Immature natural killer cell (primary cell): Measurements from ENCODE around the gene PIANP. TPM values are rescaled to one million over a fixed set of nuclear protein-coding genes. Genes with fewer than 3 reads are reported as not detected.
A peak's percentile ranks its signal among the peaks of the same experiment; 100 is the strongest.

Source experiments
- DNase-seq, 3 donors: peaks; one replicate each; pipeline ENCODE4 v3.0.0; 2022; ENCODE audit warnings: mixed read lengths in 1 of 3
- H3K27ac Mint-ChIP-seq, 6 donors: one replicate each; pipeline ENCODE4 v1.8.0; 2020; ENCODE audit warnings: mixed read lengths in 6 of 6, mild to moderate bottlenecking in 5 of 6, inconsistent platforms in 4 of 6, moderate library complexity in 3 of 6
- H3K27me3 Mint-ChIP-seq, 3 donors: one replicate each; pipeline ENCODE4 v1.8.0; 2020 to 2021; ENCODE audit warnings: low read depth in 3 of 3, mild to moderate bottlenecking in 3 of 3, mixed read lengths in 3 of 3, moderate library complexity in 3 of 3, inconsistent platforms in 1 of 3
- H3K36me3 Mint-ChIP-seq, 3 donors: one replicate each; pipeline ENCODE4 v1.8.0; 2020; ENCODE audit warnings: mixed read lengths in 3 of 3, inconsistent platforms in 2 of 3, mild to moderate bottlenecking in 2 of 3
- H3K4me1 Mint-ChIP-seq, 2 donors: one replicate each; pipeline ENCODE4 v1.8.0; 2020; ENCODE audit warnings: inconsistent platforms in 2 of 2, mild to moderate bottlenecking in 2 of 2, mixed read lengths in 2 of 2, moderate library complexity in 1 of 2
- H3K4me3 Mint-ChIP-seq, 5 donors: one replicate each; pipeline ENCODE4 v1.8.0; 2020; ENCODE audit warnings: mild to moderate bottlenecking in 5 of 5, mixed read lengths in 5 of 5, inconsistent platforms in 3 of 5, moderate library complexity in 3 of 5
- H3K9me3 Mint-ChIP-seq, 6 donors: one replicate each; pipeline ENCODE4 v1.8.0; 2020; ENCODE audit warnings: mild to moderate bottlenecking in 6 of 6, mixed read lengths in 6 of 6, inconsistent platforms in 4 of 6, moderate library complexity in 3 of 6
- polyA plus RNA-seq, 3 donors: library from polyadenylated mRNA; unstranded; fragments of 300-500 nt; fragmentation: Illumina TruSeq; gene quantifications; one replicate each; pipeline ENCODE4 v1.2.3, GENCODE V29; 2021

PIANP gene
- polyA plus RNA-seq, 3 donors from 2014 or later = not detected

- DNase-seq = no peak
- Mint-ChIP-seq H3K27me3 (peaks cover 27 to 35% (median 30%) of the 10 kb centered on the region in 3 donors), H3K9me3 (no peaks in the 10 kb centered on the region), H3K4me1 (peaks cover 8 to 14% of the 10 kb centered on the region in 2 donors), H3K27ac (no peak overlapping the region), H3K4me3 (peak overlapping the region in 3 of 5 donors; percentile 29 to 52 (median 33)), H3K36me3 (peaks cover 0 to 4% (median 0%) of the 10 kb centered on the region in 3 donors)
Observed at GRCh38 chr12:6698352-6699046, 2.1 kb downstream of the PIANP start.

- H3K4me1 Mint-ChIP-seq = peaks cover 8 to 14% of the 10 kb centered on the region in 2 donors
- peaks cover 0 to 4% (median 0%) of the 10 kb centered on the region in 3 donors for H3K36me3 Mint-ChIP-seq
- H3K27me3 Mint-ChIP-seq = peaks cover 22 to 29% (median 29%) of the 10 kb centered on the region in 3 donors
- H3K9me3 Mint-ChIP-seq = no peaks in the 10 kb centered on the region
- H3K4me3 Mint-ChIP-seq = no peak overlapping the region
- H3K27ac Mint-ChIP-seq = no peak overlapping the region
- peak in 2 of 3 donors; percentile 16 to 21 for DNase-seq
Observed at GRCh38 chr12:6697584-6698351, 2.8 kb downstream of the PIANP start.

- DNase-seq = no peak
- no peaks in the 10 kb centered on the region for H3K9me3 Mint-ChIP-seq
- H3K4me1 Mint-ChIP-seq = peaks cover 9 to 14% of the 10 kb centered on the region in 2 donors
- no peak overlapping the region for H3K4me3 Mint-ChIP-seq
- peaks cover 19 to 26% (median 24%) of the 10 kb centered on the region in 3 donors for H3K27me3 Mint-ChIP-seq
- peak overlapping the region in 1 of 6 donors; percentile 5 for H3K27ac Mint-ChIP-seq
- H3K36me3 Mint-ChIP-seq = peaks cover 0 to 4% (median 0%) of the 10 kb centered on the region in 3 donors
Observed at GRCh38 chr12:6696690-6697583, 3.7 kb downstream of the PIANP start.

DNA sequence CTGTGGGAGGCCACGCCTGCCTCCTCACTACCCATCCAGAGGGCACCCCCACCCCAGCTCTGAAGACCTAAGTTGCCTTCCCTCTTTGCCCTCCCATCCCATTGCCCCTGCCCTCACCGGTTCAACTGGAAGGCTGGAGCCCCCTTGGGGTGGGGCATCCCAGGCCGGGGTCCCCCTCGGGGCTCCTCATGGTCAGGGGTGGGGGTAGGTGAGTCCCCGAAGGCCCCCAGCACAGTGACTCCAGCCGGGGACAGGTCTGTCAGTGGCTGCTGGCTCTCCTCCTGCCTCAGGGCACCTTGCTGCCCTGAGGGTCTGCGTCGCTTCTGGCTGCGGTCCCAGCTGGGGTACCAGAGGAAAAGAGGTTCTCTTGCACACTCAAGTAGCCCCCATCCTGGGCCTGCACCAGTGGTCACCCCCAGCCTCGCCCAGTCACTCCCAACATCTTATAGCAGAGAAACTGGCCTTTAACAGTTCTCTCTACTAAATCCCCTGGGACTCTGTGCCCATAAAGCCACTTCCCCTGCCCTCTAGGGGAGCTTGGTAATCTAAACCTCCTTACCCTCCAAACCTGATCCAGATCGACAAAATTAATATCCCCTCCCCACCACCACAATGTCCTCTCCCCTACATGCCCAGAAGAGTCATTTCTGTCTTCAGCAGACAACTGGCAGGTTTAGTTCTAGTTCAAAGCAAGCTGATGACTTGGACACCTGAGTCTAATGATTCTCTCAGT lies 5.1 kb downstream of the PIANP start:
- H3K9me3 Mint-ChIP-seq = no peaks in the 10 kb centered on the region
- peak overlapping the region in 1 of 6 donors; percentile 34 for H3K27ac Mint-ChIP-seq
- peaks cover 5 to 6% of the 10 kb centered on the region in 2 donors for H3K4me1 Mint-ChIP-seq
- no peak overlapping the region for H3K4me3 Mint-ChIP-seq
- H3K27me3 Mint-ChIP-seq = peaks cover 8 to 17% (median 16%) of the 10 kb centered on the region in 3 donors
- H3K36me3 Mint-ChIP-seq = no peaks in the 10 kb centered on the region
- no peak for DNase-seq

DNA sequence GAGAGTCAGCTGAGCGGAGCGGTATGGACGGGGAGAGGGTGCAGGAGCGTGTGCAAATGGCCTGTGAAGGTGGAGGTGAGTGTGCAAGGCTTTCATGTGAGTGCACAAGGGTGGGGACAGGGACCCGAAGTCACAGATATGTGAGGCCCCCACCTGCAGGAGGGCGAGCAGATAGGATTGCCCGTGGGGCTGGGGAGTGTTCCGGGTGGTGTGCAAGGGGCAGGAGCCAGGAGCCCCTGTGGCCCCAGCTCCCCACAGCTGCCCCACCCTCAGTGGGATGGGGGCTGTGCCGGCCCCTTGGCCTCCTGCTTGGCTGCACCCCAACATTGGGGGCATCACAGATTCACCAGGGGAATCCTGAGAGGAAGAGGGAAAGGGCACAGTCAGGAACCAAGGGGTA lies 5.9 kb downstream of the PIANP start:
- H3K9me3 Mint-ChIP-seq = no peaks in the 10 kb centered on the region
- H3K27ac Mint-ChIP-seq = no peak overlapping the region
- no peak overlapping the region for H3K4me3 Mint-ChIP-seq
- peaks cover 8 to 17% (median 16%) of the 10 kb centered on the region in 3 donors for H3K27me3 Mint-ChIP-seq
- peaks cover 12 to 13% of the 10 kb centered on the region in 2 donors for H3K4me1 Mint-ChIP-seq
- no peak for DNase-seq
- H3K36me3 Mint-ChIP-seq = no peaks in the 10 kb centered on the region

- Mint-ChIP-seq H3K4me1 (peaks cover 12 to 15% of the 10 kb centered on the region in 2 donors), H3K9me3 (no peaks in the 10 kb centered on the region), H3K36me3 (no peaks in the 10 kb centered on the region), H3K27me3 (peaks cover 11 to 20% (median 15%) of the 10 kb centered on the region in 3 donors), H3K4me3 (no peak overlapping the region), H3K27ac (no peak overlapping the region)
- DNase-seq = no peak
Observed at GRCh38 chr12:6693832-6694355, 6.7 kb downstream of the PIANP start.

DNA sequence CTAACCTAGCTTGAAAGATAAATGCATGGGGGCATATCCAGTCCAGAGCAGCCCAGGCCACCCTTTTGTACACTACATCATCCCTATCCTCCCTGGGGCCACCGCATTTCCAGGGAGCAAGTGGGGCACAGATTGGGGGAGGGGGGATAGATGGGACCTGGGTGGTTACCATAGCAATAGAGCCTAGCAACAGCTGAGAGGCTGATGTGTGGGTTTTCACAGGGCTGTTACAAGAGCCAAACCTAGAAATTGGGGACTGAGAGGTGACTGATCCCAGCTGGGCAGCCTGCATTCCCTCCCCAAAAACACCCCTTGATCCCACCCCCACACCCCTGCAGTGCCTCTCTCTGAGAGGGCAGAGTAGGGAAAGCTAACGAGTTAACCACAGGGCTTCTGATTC lies 7.7 kb downstream of the PIANP start:
- no peak for DNase-seq
- Mint-ChIP-seq H3K36me3 (no peaks in the 10 kb centered on the region), H3K27me3 (peaks cover 11 to 19% (median 12%) of the 10 kb centered on the region in 3 donors), H3K4me3 (peak overlapping the region in 1 of 5 donors; percentile 60), H3K9me3 (no peaks in the 10 kb centered on the region), H3K27ac (peak overlapping the region in 3 of 6 donors; percentile 22 to 81 (median 57)), H3K4me1 (peaks cover 21 to 24% of the 10 kb centered on the region in 2 donors)

DNA sequence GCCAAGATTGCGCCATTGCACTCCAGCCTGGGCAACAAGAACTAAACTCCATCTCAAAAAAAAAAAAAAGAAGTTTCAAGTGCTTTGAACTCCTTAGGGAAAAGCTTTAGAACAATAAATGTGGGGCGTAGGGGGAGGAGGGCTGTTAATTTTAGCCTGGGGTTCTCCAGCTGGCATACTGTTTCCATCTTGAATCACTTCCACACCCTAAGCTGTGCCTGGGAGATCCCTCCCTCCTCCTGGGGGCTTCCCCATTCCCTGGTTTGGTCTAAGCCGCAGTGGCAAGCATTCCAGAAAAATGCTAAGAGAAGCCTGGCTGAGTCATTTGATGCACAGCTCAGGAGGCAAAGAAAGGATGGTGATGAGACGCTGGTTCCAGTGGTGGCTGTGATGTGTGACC lies 9.1 kb downstream of the PIANP start:
- Mint-ChIP-seq H3K27me3 (peaks cover 8 to 14% (median 11%) of the 10 kb centered on the region in 3 donors), H3K36me3 (no peaks in the 10 kb centered on the region), H3K4me3 (peak overlapping the region in 1 of 5 donors; percentile 34), H3K9me3 (no peaks in the 10 kb centered on the region), H3K4me1 (peaks cover 35 to 39% of the 10 kb centered on the region in 2 donors), H3K27ac (peak overlapping the region in 1 of 6 donors; percentile 42)
- DNase-seq = no peak

DNA sequence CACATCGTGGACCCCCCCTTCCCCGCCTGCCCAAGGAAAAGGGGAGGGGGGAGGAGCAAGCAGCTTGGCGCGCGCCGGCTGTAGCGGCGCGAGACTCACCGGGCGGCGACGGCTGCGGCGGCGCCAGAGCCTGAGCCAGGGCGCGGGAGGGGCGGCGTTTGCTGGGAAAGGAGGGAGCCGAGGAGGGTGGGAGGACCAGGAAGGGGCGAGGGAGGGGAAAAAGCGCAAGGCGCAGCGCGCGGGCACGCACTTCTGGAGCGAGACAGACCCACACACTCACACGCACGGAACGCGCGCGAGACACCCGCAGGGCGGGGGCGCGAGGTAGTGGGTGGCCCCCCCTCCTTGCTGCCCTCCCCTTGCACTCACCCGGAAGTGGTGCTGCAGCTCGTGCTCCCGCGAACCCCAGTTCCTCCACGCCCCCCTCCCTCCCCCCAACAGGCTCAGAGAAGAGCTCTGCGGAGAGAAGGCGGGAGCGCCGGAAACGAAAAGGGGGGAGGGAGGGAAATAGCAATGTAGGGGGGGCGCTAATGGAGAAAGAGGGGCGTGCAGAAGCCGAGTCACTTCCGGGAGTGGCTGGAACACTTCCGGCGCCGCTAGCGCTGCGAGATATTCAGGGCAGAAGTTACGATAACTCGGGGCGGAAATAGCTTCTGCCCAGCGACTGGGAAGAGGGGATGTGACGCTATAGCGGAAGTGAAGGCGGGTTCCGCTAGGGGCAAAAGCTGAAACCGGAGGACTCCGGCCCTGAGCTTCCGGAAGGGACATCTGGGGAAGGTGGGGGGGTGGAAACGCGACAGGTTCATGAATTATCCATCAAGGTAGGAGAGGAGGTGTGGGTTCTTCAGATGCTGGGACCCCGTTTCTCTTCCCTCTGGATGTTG lies 11.4 kb downstream of the PIANP start, which contains the start of gene ZNF384:
Gene ZNF384 (minus strand): TSS at position 377 of the 884 bp plus-strand sequence. CDS start 9,855 bp downstream, outside the sequence.
- Mint-ChIP-seq H3K27ac (peak within 1 kb of the TSS; percentile 96 to 98 (median 98)), H3K9me3 (no peaks in the 10 kb centered on the region), H3K27me3 (peaks cover 8 to 15% (median 11%) of the 10 kb centered on the region in 3 donors), H3K4me1 (peaks cover 55 to 57% of the 10 kb centered on the region in 2 donors), H3K4me3 (peak within 1 kb of the TSS; percentile 86 to 92 (median 91)), H3K36me3 (no peaks in the 10 kb centered on the region)
- peak; percentile 96 to 98 (median 98) for DNase-seq

DNA sequence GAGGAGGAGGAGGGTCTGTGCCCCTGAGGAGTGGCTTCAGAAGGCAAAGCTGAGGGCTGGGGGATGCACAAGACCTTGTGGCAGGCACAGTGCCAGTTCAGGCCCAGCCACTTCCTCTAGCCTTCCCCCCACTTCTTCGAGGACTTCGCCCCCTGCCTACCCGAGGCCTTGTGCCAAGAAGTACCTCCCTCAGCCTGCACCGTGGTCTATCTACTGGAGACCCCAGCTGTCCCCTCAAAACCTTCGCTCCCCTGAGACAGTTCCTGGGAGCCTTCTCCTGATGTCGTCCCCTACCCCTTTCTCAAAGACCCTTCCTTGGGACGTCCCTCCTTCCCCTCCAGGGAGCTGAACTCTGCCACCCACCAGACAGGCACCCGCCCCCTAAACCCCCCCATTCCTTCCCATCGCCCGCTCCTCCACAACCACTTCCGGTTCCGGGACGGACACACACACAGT lies 12.0 kb downstream of the PIANP start:
- Mint-ChIP-seq H3K36me3 (no peaks in the 10 kb centered on the region), H3K4me3 (peak overlapping the region; percentile 86 to 92 (median 91)), H3K27me3 (peaks cover 8 to 14% (median 11%) of the 10 kb centered on the region in 3 donors), H3K4me1 (peaks cover 55 to 62% of the 10 kb centered on the region in 2 donors), H3K27ac (peak overlapping the region; percentile 96 to 98 (median 98)), H3K9me3 (no peaks in the 10 kb centered on the region)
- DNase-seq = no peak

- H3K27ac Mint-ChIP-seq = peak overlapping the region in 5 of 6 donors; percentile 32 to 98 (median 97)
- no peaks in the 10 kb centered on the region for H3K9me3 Mint-ChIP-seq
- DNase-seq = no peak
- H3K4me3 Mint-ChIP-seq = no peak overlapping the region
- H3K4me1 Mint-ChIP-seq = peaks cover 60 to 81% of the 10 kb centered on the region in 2 donors
- H3K36me3 Mint-ChIP-seq = peaks cover 0 to 6% (median 0%) of the 10 kb centered on the region in 3 donors
- peaks cover 8 to 14% (median 11%) of the 10 kb centered on the region in 3 donors for H3K27me3 Mint-ChIP-seq
Observed at GRCh38 chr12:6685814-6686213, 14.8 kb downstream of the PIANP start.
